ENCODE results near the gene KATNIP.

KATNIP gene

DNA sequence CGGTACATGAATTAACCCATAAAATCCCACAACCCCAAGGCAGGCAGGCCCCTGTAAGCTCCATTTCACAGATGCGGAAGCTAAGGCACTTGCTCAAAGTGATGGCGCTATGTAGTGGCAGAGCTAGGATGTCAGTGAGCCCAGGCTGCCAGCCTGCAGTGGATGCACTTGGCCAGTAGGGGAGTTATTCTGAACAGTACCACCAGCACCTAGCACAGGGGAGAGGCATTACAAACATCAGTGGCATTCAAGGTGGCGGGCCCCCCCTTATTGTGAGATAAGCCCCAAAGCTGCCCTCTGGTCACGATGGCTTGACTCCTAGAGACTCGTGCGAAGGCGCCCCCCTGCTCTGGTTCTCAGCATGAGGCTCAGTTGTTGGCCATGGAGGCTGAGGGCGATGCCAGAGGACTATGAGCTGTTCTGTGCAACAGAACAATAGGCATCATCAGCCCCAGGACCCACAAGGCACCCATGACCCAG lies 34.0 kb upstream of the KATNIP start:
- no peak overlapping the region for H3K14ac ChIP-seq (ENCODE audit: low read length)
- H3K23ac ChIP-seq (ENCODE audit: low read length) = no peak overlapping the region
- no peak overlapping the region for H2BK12ac ChIP-seq (ENCODE audit: low read length)
- H3K79me1 ChIP-seq (ENCODE audit: low read length) = no peaks in the 10 kb centered on the region
- no peaks in the 10 kb centered on the region for H3K4me1 ChIP-seq (ENCODE audit: control insufficient read depth in 1 of 2, insufficient read depth in 2 of 2, low read length in 2 of 2)
- H4K8ac ChIP-seq (ENCODE audit: low read depth, low read length) = no peak overlapping the region
- peaks cover 4% of the 10 kb centered on the region for H3K9me3 ChIP-seq (ENCODE audit: insufficient read depth, low read depth, low read length)
- no peaks in the 10 kb centered on the region for H3K27me3 ChIP-seq (ENCODE audit: insufficient read depth, low read length)
- no peak overlapping the region for H3K4me3 ChIP-seq (ENCODE audit: low read depth, low read length)
- H2BK120ac ChIP-seq (ENCODE audit: insufficient read depth, low read length, poor library complexity) = no peak overlapping the region
- H3K4me2 ChIP-seq (ENCODE audit: low read length) = no peak overlapping the region
- H4K12ac ChIP-seq (ENCODE audit: low read depth, low read length) = peak overlapping the region; percentile 14
- H2BK5ac ChIP-seq (ENCODE audit: low read depth, low read length, poor library complexity) = no peak overlapping the region
- peak in 1 of 2 donors; percentile 24 for DNase-seq
- peaks cover 17 to 36% of the 10 kb centered on the region in 2 experiments for H3K36me3 ChIP-seq (ENCODE audit: control insufficient read depth in 1 of 2, insufficient read depth in 2 of 2, low read length in 2 of 2)
- H3K79me2 ChIP-seq (ENCODE audit: control insufficient read depth, insufficient read depth, low read length, poor library complexity) = no peaks in the 10 kb centered on the region
- H2AK5ac ChIP-seq (ENCODE audit: low read length) = no peak overlapping the region
- H3K27ac ChIP-seq (ENCODE audit: low read depth, low read length) = no peak overlapping the region
- no peak overlapping the region for H2AFZ ChIP-seq (ENCODE audit: insufficient read depth, low read length, poor library complexity)
- H3K4ac ChIP-seq (ENCODE audit: low read depth, low read length) = no peak overlapping the region
- H3K18ac ChIP-seq (ENCODE audit: low read length) = no peak overlapping the region
- no peak overlapping the region for H3K9ac ChIP-seq (ENCODE audit: low read length)
- no peak overlapping the region for H4K91ac ChIP-seq (ENCODE audit: low read depth, low read length)
- WGBS (ENCODE audit: extremely low coverage, insufficient coverage, insufficient read length) = no CpG with 5 or more reads among the region's 9 CpGs

DNA sequence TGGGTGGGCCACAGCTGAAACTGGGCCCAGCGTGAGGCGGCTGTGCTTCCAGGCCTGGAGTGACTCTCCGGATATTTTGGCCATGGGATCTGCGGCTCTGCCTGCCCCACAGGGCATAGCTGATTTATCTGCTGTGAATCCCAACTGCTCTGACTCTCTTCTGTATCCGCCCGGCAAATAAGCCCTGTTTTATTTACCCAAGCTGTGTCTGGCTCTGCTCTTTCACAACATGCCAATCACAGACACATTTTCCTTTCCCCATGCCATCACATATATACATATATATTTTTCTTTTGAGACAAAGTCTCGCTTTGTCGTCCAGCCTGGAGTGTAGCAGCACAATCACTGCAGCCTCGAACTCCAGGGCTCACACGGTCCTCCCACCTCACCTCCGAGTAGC lies 33.6 kb upstream of the KATNIP start:
- Histone ChIP-seq H3K27ac (ENCODE audit: low read depth, low read length) (no peak overlapping the region), H3K23ac (ENCODE audit: low read length) (no peak overlapping the region), H2BK5ac (ENCODE audit: low read depth, low read length, poor library complexity) (no peak overlapping the region), H3K79me2 (ENCODE audit: control insufficient read depth, insufficient read depth, low read length, poor library complexity) (no peaks in the 10 kb centered on the region), H3K9me3 (ENCODE audit: insufficient read depth, low read depth, low read length) (peaks cover 4% of the 10 kb centered on the region), H3K4me2 (ENCODE audit: low read length) (no peak overlapping the region), H2BK12ac (ENCODE audit: low read length) (no peak overlapping the region), H2BK120ac (ENCODE audit: insufficient read depth, low read length, poor library complexity) (no peak overlapping the region), H3K4me3 (ENCODE audit: low read depth, low read length) (no peak overlapping the region), H3K4me1 (ENCODE audit: control insufficient read depth in 1 of 2, insufficient read depth in 2 of 2, low read length in 2 of 2) (no peaks in the 10 kb centered on the region), H4K91ac (ENCODE audit: low read depth, low read length) (no peak overlapping the region), H3K36me3 (ENCODE audit: control insufficient read depth in 1 of 2, insufficient read depth in 2 of 2, low read length in 2 of 2) (peaks cover 18 to 36% of the 10 kb centered on the region in 2 experiments), H3K79me1 (ENCODE audit: low read length) (no peaks in the 10 kb centered on the region), H3K9ac (ENCODE audit: low read length) (no peak overlapping the region), H2AFZ (ENCODE audit: insufficient read depth, low read length, poor library complexity) (no peak overlapping the region), H2AK5ac (ENCODE audit: low read length) (no peak overlapping the region), H3K27me3 (ENCODE audit: insufficient read depth, low read length) (no peaks in the 10 kb centered on the region), H3K4ac (ENCODE audit: low read depth, low read length) (no peak overlapping the region), H3K18ac (ENCODE audit: low read length) (no peak overlapping the region), H4K8ac (ENCODE audit: low read depth, low read length) (no peak overlapping the region), H4K12ac (ENCODE audit: low read depth, low read length) (peak overlapping the region; percentile 14), H3K14ac (ENCODE audit: low read length) (no peak overlapping the region)
- WGBS (ENCODE audit: extremely low coverage, insufficient coverage, insufficient read length) = no CpG with 5 or more reads among the region's 11 CpGs
- DNase-seq = no peak

DNA sequence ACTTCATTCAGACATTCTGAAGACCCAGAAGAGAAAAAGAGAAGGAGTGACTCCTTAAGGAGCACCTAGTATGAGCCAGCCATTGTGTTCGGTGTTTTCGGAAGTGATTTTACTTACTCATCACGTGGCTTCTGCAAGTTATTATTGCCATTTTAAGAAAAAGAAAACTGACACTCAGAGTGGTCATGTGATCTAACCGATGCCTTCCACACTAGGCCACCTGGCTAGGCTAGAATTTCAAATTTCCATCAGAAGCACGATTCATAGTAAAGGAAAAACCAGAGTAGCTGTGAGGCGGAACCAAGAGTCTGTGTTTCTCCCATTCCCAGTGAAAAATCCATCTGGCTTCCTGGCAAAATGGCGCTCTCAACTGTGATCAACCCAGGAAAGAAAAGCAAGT lies 32.3 kb upstream of the KATNIP start:
- Histone ChIP-seq H2BK120ac (ENCODE audit: insufficient read depth, low read length, poor library complexity) (no peak overlapping the region), H3K27ac (ENCODE audit: low read depth, low read length) (no peak overlapping the region), H3K14ac (ENCODE audit: low read length) (no peak overlapping the region), H2AK5ac (ENCODE audit: low read length) (no peak overlapping the region), H3K36me3 (ENCODE audit: control insufficient read depth in 1 of 2, insufficient read depth in 2 of 2, low read length in 2 of 2) (peaks cover 15 to 32% of the 10 kb centered on the region in 2 experiments), H3K4ac (ENCODE audit: low read depth, low read length) (no peak overlapping the region), H2BK12ac (ENCODE audit: low read length) (no peak overlapping the region), H3K4me3 (ENCODE audit: low read depth, low read length) (no peak overlapping the region), H2BK5ac (ENCODE audit: low read depth, low read length, poor library complexity) (no peak overlapping the region), H3K4me2 (ENCODE audit: low read length) (no peak overlapping the region), H3K18ac (ENCODE audit: low read length) (no peak overlapping the region), H3K9me3 (ENCODE audit: insufficient read depth, low read depth, low read length) (peaks cover 1% of the 10 kb centered on the region), H3K79me2 (ENCODE audit: control insufficient read depth, insufficient read depth, low read length, poor library complexity) (no peaks in the 10 kb centered on the region), H3K23ac (ENCODE audit: low read length) (no peak overlapping the region), H4K8ac (ENCODE audit: low read depth, low read length) (no peak overlapping the region), H4K12ac (ENCODE audit: low read depth, low read length) (no peak overlapping the region), H3K27me3 (ENCODE audit: insufficient read depth, low read length) (no peaks in the 10 kb centered on the region), H3K9ac (ENCODE audit: low read length) (no peak overlapping the region), H3K79me1 (ENCODE audit: low read length) (no peaks in the 10 kb centered on the region), H3K4me1 (ENCODE audit: control insufficient read depth in 1 of 2, insufficient read depth in 2 of 2, low read length in 2 of 2) (no peaks in the 10 kb centered on the region), H4K91ac (ENCODE audit: low read depth, low read length) (no peak overlapping the region), H2AFZ (ENCODE audit: insufficient read depth, low read length, poor library complexity) (no peak overlapping the region)
- WGBS (ENCODE audit: extremely low coverage, insufficient coverage, insufficient read length) = no CpG with 5 or more reads among the region's 7 CpGs
- DNase-seq = no peak

DNA sequence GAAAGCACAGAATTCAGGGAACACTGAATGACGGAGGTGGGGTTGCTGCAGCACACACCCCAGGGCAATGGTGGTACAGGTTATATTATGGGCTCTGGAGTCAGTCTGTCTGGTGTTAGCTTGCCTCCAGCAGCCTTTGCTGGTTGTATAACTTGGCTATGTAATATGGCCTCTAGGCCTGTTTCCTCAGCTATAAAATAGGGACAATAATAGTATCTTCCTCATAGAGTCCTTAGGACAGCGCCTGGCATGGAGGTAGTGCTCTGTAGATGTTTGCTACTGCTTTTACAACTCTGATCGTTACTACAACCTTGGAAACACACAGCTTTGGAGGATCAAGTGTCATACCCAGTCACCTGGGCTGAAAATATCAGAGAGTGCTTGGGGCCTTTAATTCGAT lies 31.7 kb upstream of the KATNIP start:
- no peak overlapping the region for H4K8ac ChIP-seq (ENCODE audit: low read depth, low read length)
- peaks cover 15 to 32% of the 10 kb centered on the region in 2 experiments for H3K36me3 ChIP-seq (ENCODE audit: control insufficient read depth in 1 of 2, insufficient read depth in 2 of 2, low read length in 2 of 2)
- peaks cover 1% of the 10 kb centered on the region for H3K9me3 ChIP-seq (ENCODE audit: insufficient read depth, low read depth, low read length)
- H3K23ac ChIP-seq (ENCODE audit: low read length) = no peak overlapping the region
- H3K4me3 ChIP-seq (ENCODE audit: low read depth, low read length) = no peak overlapping the region
- no peak overlapping the region for H4K91ac ChIP-seq (ENCODE audit: low read depth, low read length)
- no peak overlapping the region for H3K27ac ChIP-seq (ENCODE audit: low read depth, low read length)
- no peak overlapping the region for H3K9ac ChIP-seq (ENCODE audit: low read length)
- no peaks in the 10 kb centered on the region for H3K79me2 ChIP-seq (ENCODE audit: control insufficient read depth, insufficient read depth, low read length, poor library complexity)
- H2BK12ac ChIP-seq (ENCODE audit: low read length) = no peak overlapping the region
- no peak overlapping the region for H3K18ac ChIP-seq (ENCODE audit: low read length)
- no peak overlapping the region for H2AFZ ChIP-seq (ENCODE audit: insufficient read depth, low read length, poor library complexity)
- WGBS (ENCODE audit: extremely low coverage, insufficient coverage, insufficient read length) = no CpG with 5 or more reads among the region's 4 CpGs
- DNase-seq = no peak
- no peak overlapping the region for H3K14ac ChIP-seq (ENCODE audit: low read length)
- H3K79me1 ChIP-seq (ENCODE audit: low read length) = no peaks in the 10 kb centered on the region
- H2AK5ac ChIP-seq (ENCODE audit: low read length) = no peak overlapping the region
- no peaks in the 10 kb centered on the region for H3K4me1 ChIP-seq (ENCODE audit: control insufficient read depth in 1 of 2, insufficient read depth in 2 of 2, low read length in 2 of 2)
- H2BK5ac ChIP-seq (ENCODE audit: low read depth, low read length, poor library complexity) = no peak overlapping the region
- H2BK120ac ChIP-seq (ENCODE audit: insufficient read depth, low read length, poor library complexity) = no peak overlapping the region
- H3K4ac ChIP-seq (ENCODE audit: low read depth, low read length) = no peak overlapping the region
- H3K27me3 ChIP-seq (ENCODE audit: insufficient read depth, low read length) = no peaks in the 10 kb centered on the region
- no peak overlapping the region for H4K12ac ChIP-seq (ENCODE audit: low read depth, low read length)
- H3K4me2 ChIP-seq (ENCODE audit: low read length) = no peak overlapping the region
